ENCODE results near the gene CACUL1.
"Not testable (repeated sequence)": the region's sequence is repeated elsewhere in the genome, so short reads cannot be mapped to it uniquely, and the experiment has no call there.

The CACUL1 gene

GRCh38 chr10:118768041-118768919 is 13.5 kb upstream of the CACUL1 start:
- DNase-seq (ENCODE audit: low spot score): no peak

- no peak for DNase-seq (ENCODE audit: low spot score)
Measured at GRCh38 chr10:118767297-118768040, 12.7 kb upstream of the CACUL1 start.

- DNase-seq (ENCODE audit: low spot score): no peak
Measured at GRCh38 chr10:118764195-118764594, 9.4 kb upstream of the CACUL1 start.

GRCh38 chr10:118763202-118763988 is 8.6 kb upstream of the CACUL1 start:
- no peak for DNase-seq (ENCODE audit: low spot score)

GRCh38 chr10:118760265-118760664 is 5.5 kb upstream of the CACUL1 start:
- DNase-seq (ENCODE audit: low spot score): no peak

- no peak for DNase-seq (ENCODE audit: low spot score)
Measured at GRCh38 chr10:118758449-118758848, 3.7 kb upstream of the CACUL1 start.

GRCh38 chr10:118754229-118754555 is 578 bp downstream of the CACUL1 start:
- DNase-seq (ENCODE audit: low spot score): no peak

GRCh38 chr10:118753331-118754228 is 1.2 kb downstream of the CACUL1 start:
- no peak for DNase-seq (ENCODE audit: low spot score)

GRCh38 chr10:118752409-118752808 is 2.4 kb downstream of the CACUL1 start:
- no peak for DNase-seq (ENCODE audit: low spot score)

GRCh38 chr10:118751265-118751664 is 3.5 kb downstream of the CACUL1 start:
- no peak for DNase-seq (ENCODE audit: low spot score)

- no peak for DNase-seq (ENCODE audit: low spot score)
Measured at GRCh38 chr10:118748041-118748440, 6.7 kb downstream of the CACUL1 start.

GRCh38 chr10:118746246-118746645 is 8.5 kb downstream of the CACUL1 start:
- DNase-seq (ENCODE audit: low spot score): no peak

GRCh38 chr10:118745056-118745455 is 9.7 kb downstream of the CACUL1 start:
- DNase-seq (ENCODE audit: low spot score): no peak

GRCh38 chr10:118744346-118744918 is 10.3 kb downstream of the CACUL1 start:
- DNase-seq (ENCODE audit: low spot score): not testable (repeated sequence)

GRCh38 chr10:118742782-118743181 is 12.0 kb downstream of the CACUL1 start:
- DNase-seq (ENCODE audit: low spot score): no peak

GRCh38 chr10:118742032-118742431 is 12.7 kb downstream of the CACUL1 start:
- DNase-seq (ENCODE audit: low spot score): no peak

GRCh38 chr10:118738406-118738805 is 16.4 kb downstream of the CACUL1 start:
- no peak for DNase-seq (ENCODE audit: low spot score)

GRCh38 chr10:118737603-118738302 is 17.0 kb downstream of the CACUL1 start:
- no peak for DNase-seq (ENCODE audit: low spot score)

- no peak for DNase-seq (ENCODE audit: low spot score)
Measured at GRCh38 chr10:118735294-118735693, 19.5 kb downstream of the CACUL1 start.

GRCh38 chr10:118734475-118734874 is 20.3 kb downstream of the CACUL1 start:
- no peak for DNase-seq (ENCODE audit: low spot score)
